ENCODE measurements around the gene RBPJ.

RBPJ gene

GRCh38 chr4:26459054-26459755, 138.4 kb downstream of the RBPJ start:
- DNase-seq (ENCODE audit: low read depth in 2 of 2): peak in 1 of 2 experiments; percentile 31

DNA sequence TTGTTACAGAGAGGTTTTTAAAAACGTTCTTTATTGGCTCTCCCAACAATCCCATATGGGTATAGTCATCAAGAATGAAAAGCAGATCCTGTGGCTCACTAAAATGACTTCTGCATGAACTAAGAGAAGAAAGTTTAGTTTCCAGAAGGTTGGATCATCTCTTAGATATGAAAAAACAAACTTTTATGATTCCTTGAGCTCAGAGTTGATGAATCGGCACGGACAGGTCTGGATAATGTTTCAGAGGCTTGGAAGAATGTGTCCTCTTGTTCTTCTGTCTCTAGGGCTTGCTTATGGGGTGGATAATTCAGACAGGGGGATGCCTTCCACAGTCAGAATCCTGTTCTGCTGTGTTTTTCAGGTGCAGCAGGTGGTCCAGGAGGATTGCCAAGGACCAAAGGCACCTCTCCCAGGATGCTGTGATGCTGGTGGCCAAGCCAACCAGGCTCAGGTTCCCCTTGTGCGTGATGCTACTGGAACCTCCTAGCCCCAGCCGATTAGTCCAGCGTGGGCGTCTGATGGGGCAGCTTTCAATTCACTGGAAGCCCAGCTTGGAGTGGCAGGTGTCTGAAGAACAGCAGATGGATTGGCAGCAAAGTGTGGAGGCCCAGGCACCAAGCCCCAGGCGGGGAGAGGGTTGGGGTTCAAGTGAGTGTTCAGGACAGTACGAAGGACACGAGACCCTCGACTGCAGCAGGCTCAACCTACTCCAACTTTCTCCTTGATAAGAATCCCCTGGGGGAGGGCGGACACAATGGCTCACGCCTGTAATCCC, 139.1 kb downstream of the RBPJ start:
- peak in 1 of 2 experiments; percentile 15 for DNase-seq (ENCODE audit: low read depth in 2 of 2)

DNA sequence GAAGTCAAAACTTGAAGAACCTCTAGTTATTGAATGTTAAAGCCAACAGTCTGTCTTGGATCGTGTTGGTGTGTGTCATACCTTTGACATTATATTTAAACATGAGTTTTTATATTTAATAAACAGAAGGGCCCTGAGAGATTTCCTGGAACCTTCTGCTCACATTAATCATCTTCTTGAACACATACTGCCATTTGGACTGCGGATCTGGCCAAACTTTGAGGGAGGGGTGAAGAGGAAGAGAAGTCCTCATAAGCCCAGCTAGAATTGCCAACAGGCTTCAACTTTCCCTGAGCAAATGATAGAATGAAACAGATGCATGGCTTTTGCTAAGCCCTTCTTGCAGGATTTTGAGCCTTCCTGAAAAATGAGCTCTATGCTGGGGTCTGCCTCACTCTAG, 142.1 kb downstream of the RBPJ start:
- no peak for DNase-seq (ENCODE audit: low read depth in 2 of 2)

GRCh38 chr4:26463386-26463785, 142.6 kb downstream of the RBPJ start:
- no peak for DNase-seq (ENCODE audit: low read depth in 2 of 2)

DNA sequence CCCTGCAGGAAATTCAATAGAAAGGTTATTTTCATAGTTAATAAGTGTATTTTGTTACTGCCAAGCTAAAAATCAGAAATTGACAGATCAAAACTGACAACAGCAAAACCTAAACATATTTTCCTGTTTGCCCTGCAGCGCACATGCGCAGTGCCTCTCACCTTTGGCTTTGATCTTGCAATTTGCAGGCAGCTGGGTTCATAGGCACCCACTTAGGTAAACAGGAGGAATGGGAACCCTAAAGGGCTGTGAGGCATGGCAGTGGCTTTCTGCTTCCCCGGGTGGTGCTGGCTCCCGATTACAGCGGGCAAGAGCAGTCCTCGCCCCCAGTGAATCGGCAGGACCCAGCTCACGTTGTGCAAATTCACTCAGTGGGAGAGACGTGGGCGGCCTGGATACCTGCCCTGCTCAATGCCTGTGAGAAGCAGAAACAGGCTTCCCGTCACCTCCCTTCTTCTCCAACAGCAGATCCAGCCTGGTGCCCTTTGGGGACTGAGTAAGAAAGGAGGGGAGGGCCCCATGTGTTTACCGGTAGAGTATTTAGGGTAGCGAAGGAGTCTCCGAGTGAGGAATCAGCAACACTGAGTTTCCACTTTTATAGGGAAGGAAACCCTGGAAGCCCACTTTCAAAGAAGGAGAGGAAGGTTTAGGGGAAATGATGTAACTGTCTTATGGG, 143.7 kb downstream of the RBPJ start:
- DNase-seq (ENCODE audit: low read depth in 2 of 2): no peak

GRCh38 chr4:26466578-26467270, 145.9 kb downstream of the RBPJ start:
- DNase-seq (ENCODE audit: low read depth in 2 of 2): no peak

GRCh38 chr4:26467724-26468123, 146.9 kb downstream of the RBPJ start:
- no peak for DNase-seq (ENCODE audit: low read depth in 2 of 2)

GRCh38 chr4:26468283-26468949, 147.6 kb downstream of the RBPJ start:
- DNase-seq (ENCODE audit: low read depth in 2 of 2): no peak

DNA sequence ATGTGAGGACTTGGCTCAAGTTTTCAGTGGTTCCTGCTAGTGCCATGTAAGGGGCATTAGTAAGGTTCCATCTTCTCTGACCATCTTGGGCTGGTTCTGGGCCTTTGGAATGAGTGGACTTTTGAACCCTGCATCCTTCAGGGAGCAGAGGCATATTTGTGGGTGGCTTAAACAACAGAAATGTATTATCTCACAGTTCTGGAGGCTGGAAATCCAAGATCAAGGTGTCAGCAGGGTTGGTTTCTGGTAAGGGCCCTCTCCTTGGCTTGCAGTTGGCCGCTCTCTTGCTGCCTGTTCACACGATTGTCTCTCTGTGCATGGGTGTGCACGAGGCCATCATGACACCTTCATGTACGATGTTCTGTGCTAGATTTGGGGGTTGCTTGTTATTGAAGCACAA, 148.2 kb downstream of the RBPJ start:
- DNase-seq (ENCODE audit: low read depth in 2 of 2): no peak

DNA sequence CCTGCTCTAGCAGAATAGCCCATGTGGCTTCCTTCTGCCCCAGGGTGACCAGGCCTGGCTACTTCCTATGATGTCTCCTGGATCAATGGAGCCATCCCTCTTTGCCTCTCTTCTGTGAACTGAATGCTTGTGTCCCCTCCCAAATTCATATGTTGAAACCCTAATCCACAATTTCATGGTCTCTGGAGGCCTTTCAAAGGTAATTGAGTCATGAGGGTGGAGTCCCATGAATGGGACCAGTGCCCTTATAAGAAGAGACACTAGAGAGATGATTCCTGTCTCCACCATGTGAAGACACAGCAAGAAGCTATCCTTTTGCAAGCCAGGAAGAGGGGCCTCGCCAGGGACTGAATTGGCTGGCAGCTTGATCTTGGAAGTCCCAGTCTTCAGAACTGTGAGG, 151.1 kb downstream of the RBPJ start:
- no peak for DNase-seq (ENCODE audit: low read depth in 2 of 2)

- no peak for DNase-seq (ENCODE audit: low read depth in 2 of 2)
Measured at GRCh38 chr4:26473893-26474292, 153.1 kb downstream of the RBPJ start.

- DNase-seq (ENCODE audit: low read depth in 2 of 2): no peak
Measured at GRCh38 chr4:26474551-26474950, 153.7 kb downstream of the RBPJ start.

GRCh38 chr4:26475716-26476115, 154.9 kb downstream of the RBPJ start:
- DNase-seq (ENCODE audit: low read depth in 2 of 2): no peak

DNA sequence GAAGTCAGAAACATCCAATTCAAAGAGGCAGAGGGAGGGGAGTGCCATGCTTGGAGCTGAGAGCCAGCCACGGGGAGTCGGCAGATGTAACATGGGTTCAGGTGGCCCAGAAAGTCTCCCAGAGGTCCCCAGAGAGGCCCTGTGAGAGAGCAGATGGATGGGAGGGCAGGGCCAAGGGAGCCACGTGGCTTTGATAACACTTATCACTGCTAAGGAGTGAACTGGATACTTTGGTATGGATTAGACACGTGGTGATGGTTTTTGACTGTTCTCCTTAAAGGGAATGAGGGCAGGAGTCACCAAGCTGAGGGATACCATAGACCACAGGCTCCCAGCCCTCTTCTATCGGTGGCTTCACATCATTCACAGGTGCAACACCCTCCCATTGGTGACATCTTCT, 155.7 kb downstream of the RBPJ start:
- no peak for DNase-seq (ENCODE audit: low read depth in 2 of 2)

DNA sequence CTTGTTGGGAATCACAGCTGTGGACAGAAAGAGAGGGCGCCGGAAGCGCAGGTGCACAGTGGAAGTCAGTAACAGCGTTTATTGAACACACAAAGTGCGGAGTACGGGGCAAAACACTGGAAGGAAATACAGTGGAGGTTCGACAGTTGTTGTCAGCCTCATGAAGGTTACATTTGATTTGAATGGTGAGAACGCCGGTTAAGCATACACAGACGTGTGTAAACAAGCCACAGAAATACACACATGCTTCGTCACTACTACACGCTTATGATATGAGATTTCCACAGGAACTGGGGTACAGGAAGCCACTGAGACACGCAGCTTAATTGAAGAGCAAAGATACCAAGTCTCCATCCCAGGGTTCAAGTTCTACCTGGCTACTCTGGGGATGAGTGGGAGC, 157.5 kb downstream of the RBPJ start:
- no peak for DNase-seq (ENCODE audit: low read depth in 2 of 2)

GRCh38 chr4:26482508-26483462, 162.0 kb downstream of the RBPJ start:
- no peak for DNase-seq (ENCODE audit: low read depth in 2 of 2)

DNA sequence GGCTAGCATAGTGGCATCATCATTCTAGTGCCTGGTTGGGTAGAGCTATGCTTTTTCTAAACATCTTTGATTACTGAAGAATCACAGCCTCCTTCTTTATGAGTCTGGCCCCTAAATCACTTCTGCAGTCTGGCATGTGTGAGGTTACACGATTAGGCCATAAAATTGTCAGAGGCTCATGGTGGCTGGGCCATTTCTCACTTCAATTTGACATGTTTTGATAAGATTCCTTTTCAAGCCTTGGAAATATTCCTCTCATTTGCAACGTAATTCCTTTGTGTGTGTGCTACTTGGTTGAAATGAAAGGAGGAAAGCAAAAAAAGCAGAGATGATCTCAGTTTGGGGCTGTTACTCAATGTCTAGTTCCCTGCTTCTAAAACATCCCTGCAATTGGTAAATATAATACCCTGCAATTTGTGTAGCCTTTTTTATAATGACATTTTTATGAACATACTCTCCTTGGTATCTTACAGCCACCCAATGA, 163.3 kb downstream of the RBPJ start:
- DNase-seq (ENCODE audit: low read depth in 2 of 2): peak; percentile 16 to 19

DNA sequence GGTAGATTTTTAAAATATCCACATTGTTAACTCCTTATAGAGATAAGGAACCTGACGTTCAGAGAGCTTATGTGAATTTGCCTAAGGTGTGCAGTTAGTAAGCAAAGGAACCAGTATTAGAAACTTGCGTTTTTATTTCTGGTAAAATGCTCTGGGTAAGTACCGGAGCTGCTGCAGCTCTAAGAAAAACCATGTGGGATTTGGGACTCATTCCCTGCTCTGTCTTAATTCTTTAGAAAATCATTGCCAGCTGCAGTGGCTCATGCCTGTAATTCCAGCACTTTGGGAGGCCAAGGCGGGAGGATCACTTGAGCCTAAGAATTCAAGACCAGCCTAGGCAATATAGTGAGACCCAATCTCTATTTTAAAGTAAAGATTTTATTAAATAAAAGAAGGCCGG, 163.7 kb downstream of the RBPJ start:
- no peak for DNase-seq (ENCODE audit: low read depth in 2 of 2)

All from fibroblast of skin of left biceps (primary cell).